GM19043 (cell line): ENCODE data around the gene TATDN3.
"Not testable (repeated sequence)": the region's sequence is repeated elsewhere in the genome, so short reads cannot be mapped to it uniquely, and the experiment has no call there.

Experiments used
- ATAC-seq: cut with Tn5 transposase; IDR thresholded peaks from one replicate; pipeline ENCODE4 v1.9.1; 2021; ENCODE audit warnings: low read depth; ENCODE audit not compliant: unreplicated experiment

Gene TATDN3

GRCh38 chr1:212825798-212826452 is 34.2 kb downstream of the TATDN3 start:
- no peak for ATAC-seq

GRCh38 chr1:212827171-212827776 is 35.6 kb downstream of the TATDN3 start:
- no peak for ATAC-seq

DNA sequence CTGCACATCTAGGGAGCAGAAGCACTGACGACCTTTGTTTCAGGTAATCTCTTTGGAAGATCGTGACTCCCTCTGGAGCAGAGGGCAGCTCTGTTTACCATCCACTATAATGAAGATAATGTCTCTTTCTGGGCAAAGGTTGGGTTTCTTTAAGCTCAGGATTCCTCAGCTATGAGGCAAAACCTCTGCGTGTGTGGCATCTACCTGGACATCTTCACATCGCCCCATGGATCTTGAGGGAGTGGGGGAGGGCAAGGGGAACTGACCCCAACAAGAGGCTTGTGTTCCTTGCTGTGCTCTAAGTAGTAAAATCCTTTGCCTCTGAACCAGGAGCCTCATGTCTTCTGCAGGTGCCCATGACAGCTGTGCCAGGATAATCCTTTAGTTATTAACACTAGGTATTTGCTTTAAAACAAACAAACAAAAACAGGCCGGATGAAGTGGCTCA is 36.2 kb downstream of the TATDN3 start:
- no peak for ATAC-seq

DNA sequence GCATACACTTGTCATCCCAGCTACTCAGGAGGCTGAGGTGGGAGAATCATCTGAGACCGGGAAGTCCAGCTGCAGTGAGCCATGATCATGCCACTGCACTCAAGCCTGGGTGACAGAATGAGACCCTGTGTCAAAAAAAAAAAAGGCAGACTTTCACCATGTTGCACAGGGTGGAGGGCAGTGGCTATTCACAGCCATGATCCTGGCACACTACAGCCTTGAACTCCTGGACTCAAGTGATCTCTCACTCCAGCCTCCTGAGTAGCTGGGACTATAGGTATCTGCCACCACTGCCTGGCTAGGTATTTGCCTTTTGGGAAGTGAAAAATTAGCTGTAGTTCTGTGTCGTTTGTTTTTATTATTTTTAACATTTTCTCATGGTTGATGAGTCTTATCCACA is 36.7 kb downstream of the TATDN3 start:
- ATAC-seq, result no peak

DNA sequence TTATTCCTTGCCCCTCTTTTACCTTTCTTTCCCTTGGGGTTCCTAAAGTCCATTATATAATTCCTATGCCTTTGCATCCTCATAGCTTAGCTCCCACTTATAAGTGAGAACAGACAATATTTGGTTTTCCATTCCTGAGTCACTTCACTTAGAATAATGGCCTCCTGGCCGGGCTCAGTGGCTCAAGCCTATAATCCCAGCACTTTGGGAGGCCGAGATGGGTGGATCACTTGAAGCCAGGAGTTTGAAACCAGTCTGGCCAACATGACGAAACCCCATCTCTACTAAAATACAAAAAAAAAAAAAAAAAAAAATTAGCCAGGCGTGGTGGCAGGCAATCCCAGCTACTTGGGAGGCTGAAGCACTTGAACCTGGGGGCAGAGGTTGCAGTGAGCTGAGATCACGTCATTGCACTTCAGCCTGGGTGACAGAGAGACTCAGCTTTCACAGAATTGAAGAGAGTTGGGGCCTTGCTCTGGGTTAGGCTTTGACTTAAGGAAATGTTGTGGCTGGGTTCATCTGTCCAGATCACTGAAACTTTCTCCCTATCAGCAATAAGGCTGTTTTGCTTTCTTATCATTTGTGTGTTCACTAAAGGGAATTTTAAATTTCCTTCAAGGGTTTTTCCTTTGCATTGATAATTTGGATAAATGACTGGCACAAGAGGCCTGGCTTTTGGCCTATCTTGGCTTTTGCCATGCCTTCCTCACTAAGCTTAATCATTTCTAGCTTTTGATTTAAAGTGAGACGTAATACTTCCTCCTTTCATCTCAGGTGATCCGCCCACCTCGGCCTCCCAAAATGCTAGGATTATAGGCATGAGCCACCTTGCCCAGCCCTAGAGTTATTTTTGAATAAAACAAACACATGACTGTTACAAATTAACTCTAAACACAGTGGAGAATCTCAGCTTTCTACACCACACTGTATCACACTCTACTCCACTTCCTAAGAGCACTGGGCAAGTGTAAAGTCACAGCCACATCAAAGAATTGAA is 41.8 kb downstream of the TATDN3 start:
- peak; percentile 85 for ATAC-seq

DNA sequence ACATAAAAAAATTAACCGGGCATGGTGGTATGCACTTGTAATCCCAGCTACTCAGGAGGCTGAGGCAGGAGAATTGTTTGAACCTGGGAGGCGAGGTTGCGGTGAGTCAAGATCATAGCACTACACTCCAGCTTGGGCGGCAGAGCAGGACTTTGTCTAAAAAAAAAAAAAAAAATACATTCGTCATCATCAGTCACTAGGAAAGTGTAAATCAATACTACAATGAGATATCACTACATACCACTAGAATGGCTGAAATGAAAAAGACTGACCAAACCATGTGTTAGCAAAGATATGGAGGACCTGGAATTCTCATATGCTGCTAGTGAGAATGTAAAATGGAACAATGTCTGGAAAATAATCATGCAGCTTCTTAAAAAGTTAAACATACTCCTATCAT is 46.5 kb downstream of the TATDN3 start:
- ATAC-seq, result no peak

- not testable (repeated sequence) for ATAC-seq
Measured at GRCh38 chr1:212844521-212844920, 52.8 kb downstream of the TATDN3 start.

- ATAC-seq, result no peak
Measured at GRCh38 chr1:212847549-212847948, 55.9 kb downstream of the TATDN3 start, which contains the start of gene SPATA45. Gene SPATA45 (minus strand): TSS chr1:212847649. CDS start chr1:212836149, 11,500 bp downstream.

DNA sequence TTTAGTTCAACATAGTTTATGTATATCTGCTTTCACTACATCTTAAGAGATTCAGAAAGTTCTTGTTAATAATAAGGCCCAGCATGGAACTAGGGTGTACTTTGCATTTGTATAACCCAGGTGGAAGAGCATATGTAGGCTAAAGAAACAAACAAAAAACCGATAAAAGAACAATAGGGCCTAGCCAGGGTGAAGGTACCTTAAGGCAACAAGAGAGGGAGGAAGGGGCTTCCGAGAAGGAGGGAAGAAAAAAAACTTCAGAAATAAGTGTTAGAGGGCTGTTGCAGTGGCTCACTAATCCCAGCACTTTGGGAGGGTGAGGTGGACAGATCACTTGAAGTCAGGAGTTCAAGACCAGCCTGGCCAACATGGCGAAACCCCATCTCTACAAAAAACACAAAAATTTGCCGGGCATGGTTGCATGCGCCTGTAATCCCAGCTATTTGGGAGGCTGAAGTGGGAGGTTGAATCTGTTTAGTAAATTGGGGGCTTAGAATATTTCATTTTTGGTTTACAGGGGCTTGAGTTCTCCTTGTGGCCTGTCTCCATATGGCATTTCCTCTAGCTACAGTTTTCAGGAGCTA is 60.5 kb downstream of the TATDN3 start:
- no peak for ATAC-seq

DNA sequence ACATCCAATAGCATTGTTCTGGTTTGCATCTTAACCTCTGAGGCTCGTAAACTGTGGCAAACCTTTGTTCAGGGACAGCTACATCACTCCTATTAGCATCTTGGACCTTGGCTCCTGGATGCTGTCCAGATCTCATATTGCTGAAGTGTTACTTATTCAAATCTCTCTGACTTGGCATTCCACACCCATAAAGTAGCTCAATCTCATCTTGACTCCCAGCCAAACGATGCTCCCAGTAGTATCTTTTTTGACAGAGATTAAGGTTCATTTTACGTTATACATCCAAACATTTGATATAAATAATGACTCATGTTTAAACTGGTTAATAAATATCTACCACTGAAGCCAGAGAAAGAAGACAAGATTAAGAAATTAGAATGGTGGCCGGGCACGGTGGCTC is 62.0 kb downstream of the TATDN3 start:
- ATAC-seq, result no peak

DNA sequence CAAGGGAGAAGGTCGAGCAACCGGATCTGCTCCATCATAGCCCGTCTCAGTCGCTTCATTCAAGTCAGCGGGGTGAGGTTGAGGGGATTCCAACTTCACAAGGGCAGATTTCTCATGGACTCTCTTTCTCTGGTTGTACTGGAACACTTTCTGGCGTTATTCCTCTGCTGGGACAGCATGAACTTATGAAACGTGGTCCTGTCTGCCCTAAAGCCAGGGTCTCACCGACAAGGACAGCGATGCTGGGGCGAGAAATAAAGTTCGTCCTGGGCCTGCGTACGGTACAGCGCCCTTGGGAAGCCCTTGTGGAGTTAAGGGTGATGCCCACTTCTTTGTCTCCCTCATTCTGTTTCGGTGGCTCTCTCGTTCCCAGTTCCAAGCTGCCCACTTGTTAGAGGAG is 65.1 kb downstream of the TATDN3 start:
- ATAC-seq, result no peak

DNA sequence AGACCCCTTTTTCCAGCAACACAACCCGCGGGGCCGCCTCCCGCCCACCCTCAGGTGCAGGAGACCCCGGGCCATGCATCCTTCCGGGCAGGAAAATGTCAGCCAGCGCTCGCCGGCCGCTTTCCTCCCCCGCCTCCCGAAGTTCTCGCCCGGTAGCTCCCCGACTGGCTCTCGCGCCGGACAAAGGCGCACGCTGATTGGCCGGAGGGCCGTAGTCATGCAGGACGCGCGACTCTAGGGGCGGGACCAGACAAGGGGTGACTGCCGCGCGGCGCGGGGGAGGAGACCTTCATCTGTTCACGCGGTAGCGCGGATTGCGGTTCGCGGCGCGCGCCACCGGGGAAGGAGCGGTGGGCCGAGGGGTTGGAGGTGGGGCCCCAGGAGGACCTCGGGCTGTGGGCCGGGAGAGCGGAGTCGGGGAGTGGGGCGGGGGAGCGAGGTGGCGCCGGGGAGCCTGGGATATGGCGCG is 66.3 kb downstream of the TATDN3 start, which contains the start of gene FLVCR1:
Gene FLVCR1 (plus strand): TSS at position 284 of the 469 bp plus-strand sequence. CDS start 178 bp downstream, at position 462.
- ATAC-seq, result peak; percentile 97

- ATAC-seq, result peak; percentile 5
Measured at GRCh38 chr1:212858461-212859265, 67.0 kb downstream of the TATDN3 start.

GRCh38 chr1:212860713-212861581 is 69.3 kb downstream of the TATDN3 start:
- ATAC-seq, result no peak

GRCh38 chr1:212862111-212862690 is 70.5 kb downstream of the TATDN3 start:
- ATAC-seq, result no peak

GRCh38 chr1:212863345-212863744 is 71.7 kb downstream of the TATDN3 start:
- ATAC-seq, result not testable (repeated sequence)

GRCh38 chr1:212864201-212864600 is 72.5 kb downstream of the TATDN3 start:
- no peak for ATAC-seq
